Measurements from ENCODE around the gene CARM1. TPM values are rescaled to one million over a fixed set of nuclear protein-coding genes. Genes with fewer than 3 reads are reported as not detected.

Gene CARM1
- total and polyA plus RNA-seq, 2 experiments from 2014 or later: 43.3 to 118 TPM

DNA sequence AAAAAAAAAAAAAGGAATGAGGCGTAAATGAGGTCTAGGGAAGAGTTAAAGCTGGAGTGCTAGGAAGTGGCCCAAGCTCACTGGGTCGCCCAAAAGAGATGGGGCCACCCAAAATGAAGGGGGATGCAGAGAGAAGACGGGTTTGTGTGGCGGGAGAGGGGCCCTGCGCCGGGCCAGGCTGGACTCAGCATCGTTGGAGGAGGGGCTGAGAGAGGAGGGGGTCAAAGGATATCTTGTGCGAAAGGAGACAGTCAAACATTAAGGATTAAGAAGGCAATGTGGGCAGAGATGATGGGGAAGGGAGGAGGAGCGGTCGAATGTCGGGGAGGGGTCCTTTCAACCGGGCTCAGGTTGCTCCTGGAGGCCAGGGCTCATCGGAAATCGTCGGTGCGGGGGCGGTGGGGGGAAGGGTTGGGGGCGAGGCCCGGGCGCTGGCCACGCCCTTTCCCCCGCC lies 825 bp upstream of the CARM1 start:
- Histone ChIP-seq H3K36me3 (ENCODE audit: insufficient read depth) (no peaks in the 10 kb centered on the region), H3K4me1 (ENCODE audit: insufficient read depth) (peaks cover 21% of the 10 kb centered on the region), H3K4me3 (peak overlapping the region; percentile 75), H3K9me2 (ENCODE audit: insufficient read depth) (no peaks in the 10 kb centered on the region), H3F3A (replicated peaks; ENCODE audit: low read depth) (peaks cover 22% of the 10 kb centered on the region; the same call in 1 of the 2 replicates), H3K27me3 (ENCODE audit: insufficient read depth) (no peaks in the 10 kb centered on the region), H3K4me2 (peak overlapping the region; percentile 93), H3K79me2 (replicated peaks; ENCODE audit: insufficient read depth) (peaks cover 38% of the 10 kb centered on the region), H2AFZ (peak overlapping the region; percentile 93), H4K20me1 (replicated peaks; ENCODE audit: insufficient read depth) (peaks cover 6% of the 10 kb centered on the region; the same call in 1 of the 2 replicates), H3K27ac (ENCODE audit: low read depth) (peak overlapping the region; percentile 100)
- Mint-ChIP-seq H3K27me3 (ENCODE audit: insufficient read depth, low read depth, poor library complexity) (peaks cover 16% of the 10 kb centered on the region), H3K4me3 (peak overlapping the region; percentile 72), H3K36me3 (ENCODE audit: low read depth) (peaks cover 10% of the 10 kb centered on the region; the same call in 1 of the 3 replicates), H3K27ac (peak overlapping the region; percentile 97), H3K4me1 (peaks cover 19% of the 10 kb centered on the region), H3K9me3 (no peaks in the 10 kb centered on the region; the same call in 2 of the 3 replicates)
- peak; percentile 80 for ATAC-seq
- TF ChIP-seq POLR2AphosphoS5 (IDR thresholded peaks at IDR 0.05; ENCODE audit: low read depth) (peak; percentile 83), ZNF114 (CRISPR knock-in tag; IDR thresholded peaks at IDR 0.05) (no peak), JUNB (IDR thresholded peaks at IDR 0.05; ENCODE audit: unreplicated experiment) (peak; percentile 30)
- peak; percentile 95 for DNase-seq (ENCODE audit: low spot score)

DNA sequence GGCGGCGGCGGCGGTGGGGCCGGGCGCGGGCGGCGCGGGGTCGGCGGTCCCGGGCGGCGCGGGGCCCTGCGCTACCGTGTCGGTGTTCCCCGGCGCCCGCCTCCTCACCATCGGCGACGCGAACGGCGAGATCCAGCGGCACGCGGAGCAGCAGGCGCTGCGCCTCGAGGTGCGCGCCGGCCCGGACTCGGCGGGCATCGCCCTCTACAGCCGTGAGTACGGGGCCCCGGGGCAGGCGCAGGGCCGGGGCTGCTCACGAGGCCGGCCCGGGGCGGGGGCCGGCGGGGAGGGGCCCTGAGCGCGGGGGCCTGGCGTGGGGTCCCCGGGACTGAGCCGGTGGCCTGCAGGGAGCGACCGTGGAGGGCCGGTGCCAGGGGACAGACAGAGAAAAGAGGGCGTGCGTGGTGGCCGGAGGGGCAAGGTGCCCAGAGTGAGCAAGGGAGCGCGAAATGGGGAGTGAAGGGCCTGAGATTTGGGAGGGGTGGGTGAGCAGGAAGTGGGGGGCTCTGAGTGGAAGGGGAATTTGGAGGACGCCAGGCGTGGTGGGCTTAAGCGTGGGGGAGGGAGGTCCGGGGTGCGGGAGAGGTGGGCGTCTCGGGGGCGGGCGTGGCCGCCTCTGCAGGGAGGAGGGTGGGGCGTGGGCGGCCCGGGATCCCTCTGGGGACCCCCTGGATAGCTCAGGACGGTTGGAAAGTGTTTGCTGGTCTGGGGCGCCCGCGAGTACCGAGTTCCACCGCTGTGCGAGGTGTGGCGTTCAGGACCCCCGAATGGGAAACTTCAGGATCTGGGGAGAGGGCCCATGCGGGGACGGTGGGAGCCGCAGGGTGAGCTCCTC lies 575 bp downstream of the CARM1 start:
- Histone ChIP-seq H3F3A (replicated peaks; ENCODE audit: low read depth) (peaks cover 30% of the 10 kb centered on the region; the same call in 1 of the 2 replicates), H4K20me1 (replicated peaks; ENCODE audit: insufficient read depth) (peaks cover 6% of the 10 kb centered on the region; the same call in 1 of the 2 replicates), H3K4me2 (peak overlapping the region; percentile 95), H3K27me3 (ENCODE audit: insufficient read depth) (no peaks in the 10 kb centered on the region), H3K27ac (ENCODE audit: low read depth) (peak overlapping the region; percentile 83), H3K36me3 (ENCODE audit: insufficient read depth) (no peaks in the 10 kb centered on the region), H3K4me3 (peak overlapping the region; percentile 83), H3K4me1 (ENCODE audit: insufficient read depth) (peaks cover 21% of the 10 kb centered on the region), H3K79me2 (replicated peaks; ENCODE audit: insufficient read depth) (peaks cover 52% of the 10 kb centered on the region), H2AFZ (no peak overlapping the region; the same call in 1 of the 2 replicates), H3K9me2 (ENCODE audit: insufficient read depth) (no peaks in the 10 kb centered on the region)
- peak; percentile 58 for DNase-seq (ENCODE audit: low spot score)
- TF ChIP-seq ETS1 (IDR thresholded peaks at IDR 0.05) (no peak), CREB1 (CRISPR knock-in tag; IDR thresholded peaks at IDR 0.05; ENCODE audit: low read depth) (no peak), JUNB (IDR thresholded peaks at IDR 0.05; ENCODE audit: unreplicated experiment) (no peak), STAT1 (IDR thresholded peaks at IDR 0.05; ENCODE audit: unreplicated experiment) (no peak), POLR2AphosphoS5 (IDR thresholded peaks at IDR 0.05; ENCODE audit: low read depth) (0 out of 2 replicates have a peak, but pooled peaks have one; percentile 7)
- TF ChIP-seq, protein P1, sequence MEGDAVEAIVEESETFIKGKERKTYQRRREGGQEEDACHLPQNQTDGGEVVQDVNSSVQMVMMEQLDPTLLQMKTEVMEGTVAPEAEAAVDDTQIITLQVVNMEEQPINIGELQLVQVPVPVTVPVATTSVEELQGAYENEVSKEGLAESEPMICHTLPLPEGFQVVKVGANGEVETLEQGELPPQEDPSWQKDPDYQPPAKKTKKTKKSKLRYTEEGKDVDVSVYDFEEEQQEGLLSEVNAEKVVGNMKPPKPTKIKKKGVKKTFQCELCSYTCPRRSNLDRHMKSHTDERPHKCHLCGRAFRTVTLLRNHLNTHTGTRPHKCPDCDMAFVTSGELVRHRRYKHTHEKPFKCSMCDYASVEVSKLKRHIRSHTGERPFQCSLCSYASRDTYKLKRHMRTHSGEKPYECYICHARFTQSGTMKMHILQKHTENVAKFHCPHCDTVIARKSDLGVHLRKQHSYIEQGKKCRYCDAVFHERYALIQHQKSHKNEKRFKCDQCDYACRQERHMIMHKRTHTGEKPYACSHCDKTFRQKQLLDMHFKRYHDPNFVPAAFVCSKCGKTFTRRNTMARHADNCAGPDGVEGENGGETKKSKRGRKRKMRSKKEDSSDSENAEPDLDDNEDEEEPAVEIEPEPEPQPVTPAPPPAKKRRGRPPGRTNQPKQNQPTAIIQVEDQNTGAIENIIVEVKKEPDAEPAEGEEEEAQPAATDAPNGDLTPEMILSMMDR (conservative IDR thresholded peaks at IDR 0.05; ENCODE audit: low read depth in 2 of 2): 0 out of 4 replicates have a peak, but pooled peaks of 1 of the 2 experiments have one; percentile 18
- Mint-ChIP-seq H3K4me3 (peak overlapping the region; percentile 82), H3K4me1 (peaks cover 19% of the 10 kb centered on the region), H3K27ac (peak overlapping the region; percentile 77; the same call in 1 of the 2 replicates), H3K9me3 (no peaks in the 10 kb centered on the region; the same call in 2 of the 3 replicates), H3K36me3 (ENCODE audit: low read depth) (peaks cover 10% of the 10 kb centered on the region; the same call in 1 of the 3 replicates), H3K27me3 (ENCODE audit: insufficient read depth, low read depth, poor library complexity) (peaks cover 19% of the 10 kb centered on the region)
- ATAC-seq: peak; percentile 17
